Measurements from ENCODE around the gene LRCH3.
"Not testable (repeated sequence)": the region's sequence is repeated elsewhere in the genome, so short reads cannot be mapped to it uniquely, and the experiment has no call there.

- TF ChIP-seq ZNF263 (CRISPR knock-in tag; IDR thresholded peaks at IDR 0.05; ENCODE audit: low read depth); ZNF423 (CRISPR knock-in tag; IDR thresholded peaks at IDR 0.05): not testable (repeated sequence)
These were observed 136.5 kb downstream of the LRCH3 start for GRCh38 chr3:197927578-197927977.

Data from WTC11 (cell line).